Stimulated activated CD4-positive, alpha-beta T cell treated with anti-CD3 and anti-CD28 coated beads, Interleukin-2, amount 100 ng/mL, for 4 hours (primary cell): Measurements from ENCODE around the gene SGO2.
"Not testable (repeated sequence)": the region's sequence is repeated elsewhere in the genome, so short reads cannot be mapped to it uniquely, and the experiment has no call there.

Experiments used
- DNase-seq: peaks from one replicate; pipeline ENCODE4 v3.0.0-alpha.2; 2020; ENCODE audit warnings: low read depth

Gene SGO2

DNA sequence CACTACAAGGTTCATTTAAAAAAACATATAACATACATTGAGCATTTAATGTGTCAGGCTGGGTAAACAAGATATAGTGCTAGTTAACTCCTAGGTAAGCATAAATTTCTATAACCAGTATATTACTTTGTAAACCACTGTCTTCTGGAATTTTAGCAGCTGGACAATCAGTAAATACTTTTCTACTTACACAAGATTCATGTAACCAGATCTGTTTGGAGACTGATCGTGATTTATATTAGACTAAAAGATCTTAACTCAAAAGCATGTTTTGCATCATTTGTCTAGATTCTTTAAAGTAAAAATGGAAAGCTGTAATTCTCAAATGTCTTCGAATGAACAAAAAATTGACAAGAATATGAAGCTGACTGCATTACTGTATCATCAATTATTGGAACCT is 941 bp upstream of the SGO2 start:
- no peak for DNase-seq

DNA sequence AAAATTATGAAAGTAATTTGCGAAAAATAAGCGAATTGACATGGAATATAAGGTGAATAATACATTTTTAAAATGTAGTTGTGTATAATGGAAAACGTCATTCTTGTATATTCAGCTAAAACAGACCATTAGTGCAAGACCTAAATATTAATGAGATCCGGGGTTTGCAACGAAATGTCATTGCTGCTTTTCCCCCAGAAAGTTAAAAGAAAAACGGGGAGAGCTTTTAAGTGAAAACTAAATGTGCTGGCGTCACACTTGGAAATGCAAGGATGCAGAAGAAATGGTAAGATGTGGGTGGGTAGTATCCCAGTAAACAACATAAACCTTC is 491 bp upstream of the SGO2 start:
- no peak for DNase-seq

DNA sequence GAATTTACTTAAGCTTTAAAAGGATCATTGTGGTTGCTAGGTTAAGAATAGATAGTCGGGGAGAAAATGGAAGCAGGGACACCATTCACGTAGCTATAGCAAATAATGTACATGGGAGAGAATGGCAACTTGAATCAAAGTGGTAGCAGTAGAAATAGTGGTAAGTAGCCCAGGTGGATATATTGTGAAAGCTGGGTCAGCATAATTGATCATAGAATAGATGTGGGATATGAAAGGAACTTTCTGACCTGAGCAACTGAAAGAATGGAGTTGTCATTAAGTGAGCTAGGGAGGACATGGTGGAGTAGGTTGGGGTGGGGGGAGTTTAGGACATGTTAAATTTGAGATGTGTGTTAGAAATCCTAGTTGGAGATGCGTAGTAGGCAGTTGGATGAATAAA is 2.2 kb downstream of the SGO2 start:
- no peak for DNase-seq

DNA sequence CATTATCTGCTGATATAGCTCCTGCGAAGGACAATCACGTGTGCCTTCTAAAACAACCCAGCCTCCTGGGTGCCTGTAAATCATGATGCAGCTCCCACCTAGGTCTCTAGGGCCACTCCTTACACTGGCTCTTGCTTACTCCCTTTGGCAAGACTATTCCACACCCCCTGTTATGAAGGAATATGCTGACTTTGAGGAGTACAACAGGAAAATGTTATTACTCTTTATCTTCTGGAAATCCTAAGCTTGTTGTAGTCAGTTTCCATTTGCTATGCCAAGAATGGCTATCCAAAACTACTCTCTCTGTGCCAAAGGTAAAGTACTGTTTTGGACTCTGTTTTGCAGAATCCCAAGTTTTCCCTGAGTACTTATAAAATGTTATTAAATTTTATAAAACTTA is 7.7 kb downstream of the SGO2 start:
- no peak for DNase-seq

DNA sequence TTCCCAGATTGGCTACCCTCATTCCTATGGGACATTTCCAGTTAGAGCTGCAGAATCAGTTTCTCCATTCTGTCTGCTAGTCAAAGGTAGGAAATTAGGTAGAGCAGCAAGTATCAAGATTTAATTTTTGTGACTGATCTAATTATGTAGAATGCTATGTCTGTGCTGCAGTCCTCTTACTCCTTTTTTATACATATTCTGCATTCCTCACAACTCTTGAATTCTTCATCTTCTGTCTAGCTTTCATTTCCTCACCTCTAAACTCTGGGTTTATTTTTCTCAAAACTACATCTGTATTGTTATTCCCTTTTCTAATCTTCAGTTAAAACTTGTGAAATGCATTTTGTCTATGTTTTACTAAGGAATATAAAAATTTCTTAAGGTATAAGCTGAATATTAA is 8.6 kb downstream of the SGO2 start:
- DNase-seq: no peak

DNA sequence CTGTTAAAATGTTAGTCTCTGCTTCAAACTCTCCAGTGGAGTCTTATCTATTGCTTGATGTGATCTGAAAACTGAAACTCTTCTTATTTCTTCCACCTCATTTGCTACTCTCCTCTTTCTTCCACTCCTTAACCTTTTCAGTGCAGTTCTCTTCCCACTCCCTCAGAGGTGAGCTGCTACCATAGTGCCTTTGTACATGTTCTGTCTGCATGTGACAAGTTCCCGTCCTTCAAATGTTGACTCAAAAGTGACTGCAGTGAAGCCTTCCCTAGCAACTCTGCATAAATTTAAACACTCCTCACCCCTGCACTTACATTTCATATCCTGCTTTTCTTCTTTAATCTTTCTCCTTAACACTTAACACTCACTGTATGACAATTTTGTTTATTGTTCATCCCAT is 12.1 kb downstream of the SGO2 start:
- DNase-seq: no peak

DNA sequence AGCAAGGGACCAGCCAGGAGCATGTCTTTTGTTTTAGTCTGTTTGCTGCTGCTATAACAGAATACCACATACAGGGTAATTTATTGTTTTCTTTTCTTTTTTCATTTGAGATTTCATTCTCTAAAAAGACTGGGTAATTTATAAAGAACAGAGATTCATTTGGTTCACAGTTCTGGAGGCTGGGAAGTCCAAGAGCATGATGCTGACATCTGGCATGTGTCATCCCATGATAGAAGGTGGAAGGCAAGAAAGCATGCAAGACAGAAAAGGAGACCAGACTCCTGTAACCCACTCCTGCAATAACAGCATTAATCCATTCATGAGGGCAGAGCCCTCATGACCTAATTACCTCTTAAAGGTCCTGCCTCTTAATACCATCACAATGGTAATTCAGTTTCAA is 14.8 kb downstream of the SGO2 start:
- DNase-seq: no peak

DNA sequence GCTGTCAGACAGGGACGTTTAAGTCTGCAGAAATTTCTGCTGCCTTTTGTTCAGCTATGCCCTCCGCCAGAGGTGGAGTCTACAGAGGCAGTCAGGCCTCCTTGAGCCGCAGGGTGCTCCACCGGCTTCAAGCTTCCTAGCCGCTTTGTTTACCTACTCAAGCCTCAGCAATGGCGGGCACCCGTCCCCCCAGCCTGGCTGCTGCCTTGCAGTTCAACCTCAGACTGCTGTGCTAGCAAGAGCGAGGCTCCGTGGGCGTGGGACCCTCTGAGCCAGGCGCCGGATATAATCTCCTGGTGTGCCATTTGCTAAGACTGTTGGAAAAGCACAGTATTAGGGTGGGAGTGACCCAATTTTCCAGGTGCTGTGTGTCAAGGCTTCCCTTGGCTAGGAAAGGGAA is 40.6 kb downstream of the SGO2 start:
- DNase-seq: not testable (repeated sequence)

DNA sequence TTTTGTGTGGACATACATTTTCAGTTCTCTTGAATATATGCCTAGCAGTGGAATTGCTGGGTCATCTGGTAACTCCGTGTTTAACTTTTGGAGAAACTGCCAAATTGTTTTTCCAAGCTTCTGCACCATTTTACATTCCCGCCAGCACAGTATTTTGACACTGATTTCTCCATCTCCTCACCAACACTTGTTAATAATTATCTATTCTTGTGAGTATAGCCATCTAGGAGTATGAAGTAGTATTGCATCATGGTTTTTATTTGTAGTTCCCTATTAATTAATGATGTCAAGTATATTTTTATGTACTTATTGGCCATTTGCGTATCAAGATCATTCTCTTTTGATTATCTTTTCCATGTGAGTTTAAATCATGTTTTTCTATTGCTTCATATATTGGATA is 41.9 kb downstream of the SGO2 start:
- DNase-seq: no peak

DNA sequence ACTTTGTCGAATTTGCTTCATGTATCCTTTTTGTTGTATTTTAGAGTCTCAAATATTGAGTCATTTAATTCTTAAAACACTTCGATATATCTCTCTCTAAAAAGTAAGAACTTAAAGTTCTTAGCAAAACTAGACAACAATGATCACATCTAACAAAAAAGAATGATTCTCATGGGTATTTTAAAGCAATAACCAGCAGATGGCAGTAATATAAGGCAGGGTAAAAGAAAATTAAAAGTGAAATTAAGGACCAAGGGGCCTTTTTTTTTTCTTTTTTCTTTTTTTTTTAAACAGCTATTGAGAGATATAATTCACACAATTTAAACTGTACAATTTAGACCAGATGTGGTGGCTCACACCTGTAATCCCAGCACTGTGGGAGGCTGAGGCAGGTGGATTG is 50.0 kb downstream of the SGO2 start:
- DNase-seq: no peak

DNA sequence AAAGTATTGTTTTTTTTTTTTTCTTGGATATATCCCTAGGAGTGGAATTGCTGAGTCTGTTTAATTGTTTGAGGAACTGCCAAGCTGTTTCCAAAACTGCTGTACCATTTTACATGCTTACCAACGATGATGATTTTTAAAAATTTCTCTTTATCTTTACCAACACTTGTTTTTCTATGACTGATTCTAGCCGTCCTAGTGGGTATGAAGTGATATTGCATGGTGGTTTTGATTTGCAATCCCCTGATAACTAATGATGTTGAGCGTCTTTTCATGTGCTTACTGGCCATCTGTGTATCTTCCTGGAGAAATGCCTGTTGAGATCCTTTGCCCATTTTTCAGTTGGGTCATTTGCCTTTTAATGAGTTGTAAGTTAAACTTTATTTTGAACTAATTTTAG is 51.0 kb downstream of the SGO2 start:
- DNase-seq: no peak

DNA sequence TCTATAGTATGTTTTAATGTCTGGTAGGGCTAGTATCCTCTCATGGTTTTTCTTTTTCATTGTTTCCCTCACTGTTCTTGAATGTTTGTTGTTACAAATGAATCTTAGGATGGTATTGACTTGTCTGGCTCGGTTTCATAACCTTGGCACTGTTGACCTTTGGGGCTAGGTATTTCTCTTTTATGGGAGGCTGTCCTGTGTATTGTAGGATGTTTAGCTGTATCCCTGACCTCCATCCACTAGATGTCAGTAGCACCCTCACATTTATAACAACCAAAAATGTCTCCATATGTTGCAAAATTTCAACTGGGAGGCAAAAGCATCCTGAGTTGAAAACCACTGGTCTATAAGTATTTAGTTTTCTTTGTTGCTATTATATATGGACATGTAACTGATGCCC is 52.8 kb downstream of the SGO2 start:
- no peak for DNase-seq

DNA sequence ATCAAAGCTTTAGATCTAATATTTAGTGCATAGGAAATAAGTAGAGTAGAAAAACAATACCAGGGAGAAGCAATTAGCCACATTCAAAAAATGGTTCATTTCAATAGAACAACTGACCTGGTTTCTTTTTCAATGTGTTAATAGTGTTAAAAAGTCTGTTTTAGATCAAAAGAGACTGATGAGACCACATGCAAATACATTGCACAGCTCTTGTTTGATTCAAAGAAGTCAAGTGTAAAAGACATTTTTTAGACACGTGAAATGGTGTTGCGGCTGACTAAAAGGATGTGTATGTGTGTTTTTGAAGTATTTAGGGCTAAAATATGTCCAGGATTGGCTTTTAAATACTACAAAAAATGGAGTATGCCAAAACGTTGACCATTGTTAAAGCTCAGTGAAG is 58.6 kb downstream of the SGO2 start:
- DNase-seq: no peak

DNA sequence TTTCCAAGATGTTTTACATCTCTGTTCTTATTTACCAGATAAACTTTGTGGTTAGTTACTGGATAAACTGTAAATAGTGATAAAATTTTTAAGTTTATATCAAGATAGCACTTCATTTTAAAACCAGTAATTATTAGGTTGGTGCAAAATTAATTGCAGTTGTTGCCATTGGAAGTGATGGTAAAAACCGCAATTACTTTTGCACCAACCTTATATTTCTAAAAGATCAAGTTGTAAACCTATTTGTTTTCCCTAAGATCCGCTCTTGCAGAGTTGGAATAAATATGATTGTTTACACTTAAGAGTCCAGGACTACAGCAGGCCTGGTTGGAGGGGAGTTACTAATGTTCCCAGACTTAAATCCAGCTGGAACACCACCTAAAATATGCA is 59.3 kb downstream of the SGO2 start:
- DNase-seq: no peak

DNA sequence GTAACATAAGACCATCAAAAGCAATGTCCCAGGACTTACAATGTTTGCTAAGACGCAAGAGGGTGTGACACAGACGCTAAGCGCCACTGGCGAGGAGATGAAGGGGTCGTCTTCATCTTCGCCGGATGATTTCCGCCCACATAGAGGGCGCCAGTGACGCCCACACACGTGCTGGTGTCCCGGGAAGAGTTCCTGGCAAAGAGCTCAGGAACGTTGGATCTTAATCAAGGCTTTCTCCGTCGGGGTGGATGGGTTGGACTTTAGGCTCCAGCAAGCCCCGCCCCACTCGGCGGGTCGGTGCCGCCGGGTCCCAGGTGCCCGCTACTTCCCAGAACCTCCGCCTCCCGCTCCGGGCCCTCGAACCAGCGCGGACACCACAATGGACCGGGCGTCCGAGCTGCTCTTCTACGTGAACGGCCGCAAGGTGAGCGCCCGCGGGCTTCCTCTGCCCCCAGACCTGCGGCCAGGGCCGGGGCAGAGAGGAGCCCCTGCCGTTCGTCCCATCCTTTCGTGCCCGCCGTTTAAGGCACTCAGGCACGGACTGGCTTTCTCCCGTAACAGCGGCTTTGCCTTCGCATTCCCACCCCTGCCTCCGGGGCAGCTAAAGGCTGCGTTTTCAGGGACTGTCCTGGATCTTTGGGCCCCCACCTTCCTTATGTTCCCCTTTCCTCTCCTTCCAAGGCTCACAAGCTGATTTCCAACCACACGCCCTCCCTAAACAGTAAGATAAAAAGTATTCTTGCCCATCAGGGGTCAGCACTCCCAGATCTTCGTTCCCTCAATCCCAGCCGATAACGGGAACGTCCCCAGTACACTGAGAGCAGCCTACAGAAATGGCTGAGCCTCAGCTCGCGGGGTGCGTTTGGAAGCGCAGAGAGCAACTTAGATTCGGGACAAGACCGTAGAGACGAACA is 60.0 kb downstream of the SGO2 start, which contains the start of gene AOX1:
AOX1 (plus strand) TSS at position 285 of the 914 bp plus-strand sequence; CDS start at position 380, 95 bp downstream.
- DNase-seq: no peak

DNA sequence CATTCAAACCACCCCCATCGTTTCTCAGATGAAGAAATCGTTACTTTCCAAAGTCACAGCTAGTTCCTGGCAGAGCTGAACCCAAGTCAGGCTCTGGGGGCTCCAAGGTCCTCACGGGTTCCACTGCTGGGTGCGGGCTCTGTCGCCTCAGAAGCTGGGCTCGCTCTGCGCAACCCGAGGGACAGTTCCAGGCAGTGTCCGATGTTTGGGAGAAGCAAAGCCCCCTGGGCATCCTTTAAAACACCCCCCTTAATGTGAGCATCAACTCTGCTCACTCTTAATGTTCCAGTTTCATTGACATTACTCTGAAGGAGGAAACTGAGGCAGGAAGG is 60.6 kb downstream of the SGO2 start:
- no peak for DNase-seq

DNA sequence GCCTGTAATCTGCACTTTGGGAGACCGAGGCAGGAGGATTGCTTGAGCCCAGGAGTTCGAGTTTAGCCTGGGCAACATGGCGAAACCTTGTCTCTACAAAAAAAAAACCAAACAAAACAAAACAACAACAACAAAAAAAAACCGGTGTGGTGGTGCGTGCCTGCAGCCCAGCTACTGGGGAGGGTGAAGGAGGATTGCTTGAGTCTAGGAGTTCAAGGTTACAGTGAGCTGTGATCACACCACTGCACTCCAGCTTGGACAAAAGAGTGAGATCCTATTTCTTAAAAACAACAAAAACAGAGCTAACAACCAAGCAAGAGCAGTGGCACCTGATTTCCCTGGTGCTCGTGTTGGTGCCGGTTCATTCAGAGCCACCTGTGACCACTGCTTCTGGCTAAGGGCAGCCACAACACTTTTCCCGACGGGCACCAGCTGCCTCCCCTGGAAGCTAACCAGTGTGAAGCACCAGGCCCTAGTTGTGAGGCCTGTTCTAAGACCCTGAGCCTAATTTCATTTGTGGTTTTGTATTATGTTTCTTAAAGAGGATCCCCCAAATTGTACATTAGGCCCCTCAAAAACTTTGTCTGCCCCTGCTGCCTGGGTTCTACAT is 61.1 kb downstream of the SGO2 start:
- DNase-seq: no peak

DNA sequence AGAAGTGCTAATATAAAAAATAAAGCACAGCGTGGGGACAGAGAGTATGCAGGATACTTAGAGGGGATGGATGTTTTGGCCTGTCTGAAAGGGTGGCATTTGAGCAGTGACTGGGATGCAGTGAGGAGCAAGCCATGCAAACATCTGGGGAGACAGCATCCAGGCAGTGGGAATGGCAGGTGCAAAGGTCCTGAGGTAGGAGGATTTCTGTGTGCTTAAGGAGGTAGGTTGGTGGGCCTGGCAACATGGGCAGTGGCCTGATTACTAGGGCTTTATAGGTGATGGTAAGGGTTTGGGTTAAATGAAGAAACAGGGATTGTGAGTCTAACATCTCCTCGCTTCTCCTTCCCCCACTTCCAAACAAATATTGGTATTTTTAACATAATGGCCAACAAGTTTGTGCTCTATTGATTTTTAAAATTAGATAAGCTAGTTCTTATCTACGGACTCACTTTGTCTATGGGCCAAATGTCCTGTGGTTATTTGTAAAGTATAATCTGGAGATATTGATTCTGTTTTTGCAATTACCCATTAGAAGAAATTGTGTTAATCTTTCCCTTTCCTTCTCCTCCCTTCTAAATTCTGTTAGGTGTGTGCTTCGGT is 62.2 kb downstream of the SGO2 start:
- DNase-seq: no peak

DNA sequence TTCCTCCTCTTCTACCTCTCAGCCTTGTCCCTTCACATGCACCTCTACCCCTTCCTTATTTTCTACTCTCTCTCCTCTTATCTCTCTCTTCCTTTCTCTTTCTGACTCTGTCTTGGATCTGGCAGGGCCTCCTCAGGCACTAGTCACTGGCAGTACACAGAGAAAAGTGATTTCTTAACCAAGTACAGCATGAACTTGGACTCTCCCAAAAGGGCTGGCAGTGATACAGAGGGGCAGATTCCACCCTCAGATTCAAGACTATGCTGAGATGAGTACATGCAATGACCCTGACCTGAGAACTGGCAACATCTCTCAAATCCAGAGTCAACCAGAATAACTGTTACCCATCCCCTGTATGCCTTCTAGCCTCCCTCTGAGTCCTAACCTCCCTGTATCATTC is 64.1 kb downstream of the SGO2 start:
- no peak for DNase-seq

DNA sequence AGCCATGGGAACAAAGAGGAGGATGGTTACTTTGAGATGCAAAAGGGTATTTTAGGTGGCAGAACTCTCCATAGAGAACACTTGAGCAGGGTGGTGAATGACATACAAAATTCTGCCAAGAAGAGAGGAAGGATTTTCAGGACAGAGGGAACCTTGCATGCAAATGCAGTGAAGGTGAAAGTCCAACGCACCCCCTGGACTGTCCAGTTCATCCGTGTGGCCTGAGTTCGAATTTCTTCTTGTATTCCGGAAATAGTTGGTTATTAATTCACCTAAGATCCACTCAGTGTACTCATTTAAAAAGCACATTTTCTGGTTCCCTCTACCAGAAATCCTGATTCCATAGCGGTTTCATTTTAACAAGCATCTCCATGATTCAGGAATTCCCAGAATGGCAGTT is 65.3 kb downstream of the SGO2 start:
- DNase-seq: no peak

DNA sequence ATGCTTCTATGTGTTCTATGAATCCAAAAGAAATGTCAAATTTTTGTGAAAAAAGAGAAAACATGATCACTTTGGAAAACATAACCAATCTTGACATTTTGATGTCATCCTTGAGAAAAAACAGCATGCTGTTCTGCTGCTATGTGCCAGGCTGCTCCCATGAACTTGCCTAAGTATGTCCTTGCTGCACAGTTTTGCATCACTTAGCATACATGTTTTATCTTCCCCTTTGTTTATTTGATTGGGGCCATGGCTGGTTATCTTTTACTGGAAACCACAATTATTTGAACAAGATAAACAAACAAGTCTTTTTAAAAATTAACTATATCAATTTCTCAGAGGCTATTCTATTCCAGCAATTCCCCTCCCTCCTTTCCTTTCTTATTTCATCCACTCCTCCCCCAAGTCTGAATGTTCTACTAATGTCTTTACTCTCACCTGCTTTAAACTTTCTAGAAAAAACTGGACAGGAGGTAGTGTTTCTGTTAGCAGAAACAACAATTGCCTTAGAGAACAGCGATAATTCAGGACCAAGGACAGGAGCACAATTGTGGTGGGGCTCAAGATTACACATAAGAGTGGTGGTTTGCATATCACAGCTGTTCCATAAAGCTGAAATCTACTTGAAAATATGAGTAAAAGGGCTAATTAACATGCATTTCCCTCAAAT is 66.5 kb downstream of the SGO2 start:
- DNase-seq: no peak

DNA sequence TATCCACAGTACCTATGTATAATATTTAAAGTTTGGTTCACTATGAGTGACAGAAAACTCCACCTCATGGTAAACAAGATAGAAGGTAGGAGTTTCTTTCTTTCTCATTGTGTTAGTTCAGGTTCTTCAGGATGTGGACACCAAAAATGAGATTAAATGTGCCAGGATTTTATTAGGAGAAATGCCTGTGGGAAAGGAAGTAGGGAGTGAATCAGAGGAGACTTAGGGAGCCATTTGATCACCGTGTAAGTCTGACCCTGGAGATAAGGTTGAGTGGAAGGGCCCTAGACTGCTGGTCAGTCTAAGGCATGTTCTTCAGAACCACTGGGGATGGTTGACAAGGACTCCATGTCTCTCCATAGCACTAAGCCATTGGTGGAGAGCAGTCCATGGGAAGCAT is 67.9 kb downstream of the SGO2 start:
- no peak for DNase-seq

DNA sequence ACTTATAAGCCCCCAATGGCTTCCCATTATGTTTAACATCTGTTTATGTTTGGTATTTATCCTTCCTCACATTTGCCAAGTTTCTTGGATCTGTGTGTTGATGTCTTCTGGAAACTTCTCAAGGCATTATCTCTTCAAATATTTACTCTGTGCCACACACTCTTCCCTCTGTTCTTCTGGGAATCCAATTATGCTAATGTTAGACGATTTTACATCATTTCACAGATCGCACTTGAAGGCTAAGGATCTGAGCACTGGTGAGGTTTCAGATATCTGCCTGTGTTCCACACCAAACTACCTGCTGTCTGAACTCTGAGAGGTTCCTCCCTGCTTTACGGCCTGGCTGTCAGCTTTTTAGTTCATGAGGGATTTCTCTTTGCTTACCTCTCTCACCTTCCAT is 69.9 kb downstream of the SGO2 start:
- DNase-seq: no peak
